Renal cortex interstitium (tissue), 11 donors: ENCODE data around the gene FBXL16. TPM values are rescaled to one million over a fixed set of nuclear protein-coding genes. Genes with fewer than 3 reads are reported as not detected.
"Not testable (repeated sequence)": the region's sequence is repeated elsewhere in the genome, so short reads cannot be mapped to it uniquely, and the experiment has no call there.

Source experiments
- DNase-seq, 11 donors: peaks; one replicate each; pipeline ENCODE4 v3.0.0-alpha.2; 2013; ENCODE audit warnings: low read depth in 9 of 11, low spot score in 4 of 11; ENCODE audit errors: extremely low read depth in 1 of 11
- polyA plus RNA-seq, 3 donors: library from polyadenylated mRNA; unstranded; fragments of 120-200 nt; gene quantifications; one replicate each; pipeline ENCODE4 v1.2.1, GENCODE V29; 2013; ENCODE audit not compliant: insufficient read length in 3 of 3

The FBXL16 gene
- polyA plus RNA-seq, 3 donors, result 0.67 to 2.7 (median 0.92) TPM

DNA sequence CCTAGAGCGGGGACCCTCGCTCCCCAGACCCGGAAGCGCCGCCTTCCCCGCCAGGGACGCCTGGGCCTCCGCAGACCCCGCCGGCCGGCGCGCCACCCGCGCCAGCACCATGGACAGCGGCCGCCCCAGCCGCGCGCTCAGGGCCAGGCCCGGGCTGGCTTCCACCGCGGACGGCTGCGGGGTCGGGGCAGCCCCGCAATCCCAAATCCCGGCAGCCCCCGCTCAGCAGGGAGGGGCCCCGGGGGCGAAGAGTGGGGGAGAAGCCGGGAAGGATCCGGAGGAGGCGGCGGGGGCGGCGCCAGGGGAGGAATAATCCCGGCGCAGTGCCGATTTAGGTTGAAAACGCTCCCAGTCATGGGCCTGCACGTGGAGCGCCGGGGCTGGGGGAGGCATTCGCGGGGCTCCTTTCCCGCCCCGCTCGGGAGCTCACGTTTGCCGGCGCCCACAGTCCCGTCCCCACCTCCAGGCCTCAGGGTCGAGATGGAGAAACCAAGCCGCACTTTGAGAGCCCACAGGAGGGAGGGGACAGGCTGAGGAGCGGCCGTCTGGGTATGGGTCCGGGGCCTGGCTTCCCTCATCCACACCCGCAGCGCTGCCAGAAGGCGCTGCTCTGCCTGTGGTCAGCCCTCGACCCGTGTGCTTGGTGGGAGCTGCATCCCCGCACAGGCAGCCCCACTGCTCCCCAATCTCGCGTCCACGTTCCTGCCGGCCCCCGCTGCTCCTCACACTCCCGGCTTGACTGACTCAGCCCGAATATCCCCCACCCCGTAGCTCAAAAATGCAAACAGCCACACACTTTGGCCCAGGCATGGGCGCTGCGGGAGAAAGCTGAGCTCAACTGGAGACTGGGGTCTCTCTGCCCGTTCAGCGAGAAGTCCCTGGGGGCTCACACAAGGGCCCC, 4.7 kb downstream of the FBXL16 start:
- DNase-seq, result no peak

DNA sequence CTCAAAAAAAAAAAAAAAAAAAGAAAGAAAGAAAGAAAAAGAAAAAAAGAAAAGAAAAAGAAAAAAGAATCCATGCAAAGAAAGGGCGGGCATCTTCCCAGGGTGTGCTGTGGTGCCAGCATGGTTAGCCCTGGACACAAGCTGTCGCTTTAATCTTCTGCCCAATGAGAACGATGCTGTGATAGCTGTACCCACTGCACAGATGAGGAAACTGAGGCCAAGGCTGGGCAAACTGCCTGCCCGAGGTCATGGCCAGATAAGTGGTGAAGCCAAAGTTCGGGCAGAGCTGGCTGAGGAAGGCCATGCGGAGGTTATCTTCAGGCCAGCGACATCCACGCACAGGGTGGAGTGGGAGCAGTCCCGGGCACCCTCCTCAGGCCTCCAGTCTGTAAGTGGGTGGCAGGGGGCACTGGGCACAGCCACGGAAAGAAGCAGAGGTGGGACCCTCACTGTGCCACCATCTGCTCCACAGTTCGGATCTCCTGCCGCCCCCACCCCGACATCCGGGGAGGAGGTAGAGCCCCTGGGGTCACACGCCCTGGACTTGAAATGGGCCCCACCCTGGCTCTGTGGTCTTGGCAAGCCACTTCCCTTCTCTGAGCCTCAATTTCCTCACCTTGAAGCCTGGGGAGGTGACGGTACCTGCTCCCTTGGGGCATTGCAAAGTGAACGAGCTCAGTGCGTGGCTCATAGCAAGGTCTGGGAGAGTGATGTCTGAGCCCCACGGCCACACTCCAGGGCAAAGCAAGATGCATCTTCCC, 6.5 kb downstream of the FBXL16 start:
- no peak for DNase-seq

DNA sequence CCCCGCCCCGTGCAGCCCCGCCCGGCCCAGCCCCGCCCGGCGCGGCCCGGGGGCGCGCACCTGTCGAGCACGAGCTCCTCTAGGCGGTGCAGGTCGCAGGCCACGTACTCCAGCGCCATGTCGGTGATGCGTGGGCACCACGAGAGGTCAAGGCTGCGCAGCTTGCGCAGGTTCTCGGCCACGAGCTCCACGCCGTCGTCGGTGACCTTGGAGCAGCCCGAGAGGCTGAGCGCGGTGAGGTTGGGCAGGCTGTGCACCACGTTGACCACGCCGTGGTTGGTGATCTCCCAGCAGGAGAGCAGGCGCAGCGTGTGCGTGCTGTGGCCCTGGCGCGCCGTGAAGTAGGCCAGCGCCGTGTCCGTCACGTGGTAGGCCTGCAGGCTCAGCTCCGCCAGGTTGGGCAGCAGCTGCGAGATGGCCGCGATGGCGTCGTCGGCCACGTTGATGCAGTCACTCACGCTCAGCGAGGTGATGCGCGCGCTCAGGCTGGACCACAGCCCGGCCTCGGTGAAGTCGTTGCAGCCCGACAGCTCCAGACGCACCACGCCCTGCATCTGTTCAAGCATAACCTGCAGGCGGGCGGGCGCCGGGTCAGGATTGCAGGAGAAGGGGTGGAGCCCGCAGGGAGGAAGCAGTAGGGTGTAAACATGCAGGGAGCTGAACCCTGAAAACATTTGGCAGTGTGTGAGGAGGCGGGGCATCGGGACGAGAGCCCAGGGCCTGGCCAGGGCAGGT, 10.1 kb downstream of the FBXL16 start:
- DNase-seq, result peak in 1 of 11 donors; percentile 53

DNA sequence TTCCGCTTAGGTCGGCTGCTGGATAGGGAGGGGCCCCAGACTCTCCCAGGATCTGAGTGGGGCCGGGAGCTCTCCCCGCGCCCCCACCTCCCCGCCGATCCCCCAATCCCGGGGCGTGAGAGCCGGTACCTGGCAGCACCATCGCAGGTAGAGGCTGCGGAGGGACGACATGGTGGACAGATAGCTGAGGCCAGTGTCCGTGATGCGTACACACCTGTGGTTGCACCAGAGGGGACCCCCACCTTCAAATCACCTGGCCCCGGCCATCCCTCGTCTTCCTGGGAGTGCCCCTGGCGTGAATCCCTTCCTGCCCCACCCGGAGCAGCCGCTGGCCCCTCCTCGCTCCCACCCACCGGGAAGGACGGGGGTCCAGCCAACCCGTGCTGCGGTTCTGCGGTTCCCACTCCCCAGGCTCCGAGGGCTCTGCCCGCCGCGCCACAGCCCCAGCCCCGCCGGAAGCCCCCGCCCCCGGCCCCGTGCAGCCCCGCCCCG, 10.7 kb downstream of the FBXL16 start:
- no peak for DNase-seq

DNA sequence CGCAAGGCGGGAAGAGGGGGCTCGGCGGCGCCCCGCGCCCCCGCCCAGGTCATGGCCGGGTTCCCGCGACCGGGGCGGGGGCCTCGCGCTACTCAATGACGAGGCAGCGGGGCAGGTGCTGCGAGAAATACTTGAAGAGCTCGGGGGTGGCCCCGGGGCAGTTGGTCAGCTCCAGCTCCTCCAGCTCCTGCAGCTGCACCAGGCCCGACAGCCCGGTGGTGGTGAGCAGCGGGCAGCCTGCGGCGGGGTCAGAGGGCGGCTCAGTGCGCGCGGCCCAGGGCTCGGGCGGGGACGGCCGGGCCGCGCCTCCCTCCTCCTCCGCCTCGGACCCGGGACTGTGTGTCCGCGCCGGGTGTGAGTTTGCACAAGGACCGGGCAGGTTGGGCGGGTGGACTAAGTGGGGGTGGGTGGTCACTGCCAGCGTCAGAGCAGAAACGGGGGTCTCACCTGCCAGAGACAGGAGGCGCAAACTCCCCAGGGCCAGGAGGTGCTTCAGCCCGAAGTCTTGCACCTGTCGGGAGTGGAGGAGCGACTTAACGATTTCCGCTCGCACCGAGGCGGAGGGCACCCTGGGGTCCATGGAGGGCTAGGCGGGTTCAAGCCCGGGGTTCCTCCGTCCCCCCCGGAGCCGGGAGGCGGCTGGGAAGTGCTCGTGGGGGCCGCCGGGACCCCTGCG, 11.3 kb downstream of the FBXL16 start:
- DNase-seq, result no peak

DNA sequence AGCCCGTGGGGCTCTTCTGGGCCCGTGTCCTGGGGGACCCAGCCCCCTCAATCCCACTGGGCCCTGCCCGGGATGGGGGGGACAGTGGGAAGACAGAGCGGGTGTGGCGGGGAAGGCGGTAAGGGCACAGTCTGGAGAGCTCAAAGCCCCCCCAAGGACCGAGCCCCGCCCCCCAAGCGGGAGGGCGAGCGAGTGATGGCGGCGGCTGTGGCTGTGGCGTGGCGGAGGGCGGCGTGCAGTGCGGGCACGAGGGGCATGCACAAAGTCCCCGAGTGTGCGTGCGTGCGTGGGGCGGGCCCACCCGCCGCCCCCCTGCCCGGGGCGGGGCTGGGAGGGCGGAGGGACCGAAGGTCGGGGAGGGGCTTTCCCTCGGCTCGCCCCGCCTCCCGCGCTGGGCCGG, 11.8 kb downstream of the FBXL16 start:
- DNase-seq, result no peak

DNA sequence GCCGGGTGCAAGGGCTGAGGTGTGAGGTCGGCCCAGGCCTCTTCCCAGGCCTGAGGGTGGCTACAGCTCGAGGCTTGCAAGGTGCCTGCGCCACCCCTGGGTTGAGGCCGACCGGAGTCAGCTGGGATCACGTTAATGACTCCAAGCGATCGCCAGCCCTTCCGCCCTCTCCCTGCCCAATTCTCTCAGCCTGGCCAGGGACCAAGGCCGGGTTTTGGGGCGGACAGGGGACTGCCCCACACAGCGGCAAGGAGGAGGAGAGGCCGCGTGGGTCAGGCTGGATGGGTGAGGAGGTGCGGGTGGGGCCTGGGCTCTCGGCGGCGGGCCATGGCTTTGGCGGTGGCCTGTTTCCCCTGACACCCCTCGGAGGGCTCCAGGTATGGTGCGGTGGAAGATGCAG, 12.2 kb downstream of the FBXL16 start:
- DNase-seq, result no peak

DNA sequence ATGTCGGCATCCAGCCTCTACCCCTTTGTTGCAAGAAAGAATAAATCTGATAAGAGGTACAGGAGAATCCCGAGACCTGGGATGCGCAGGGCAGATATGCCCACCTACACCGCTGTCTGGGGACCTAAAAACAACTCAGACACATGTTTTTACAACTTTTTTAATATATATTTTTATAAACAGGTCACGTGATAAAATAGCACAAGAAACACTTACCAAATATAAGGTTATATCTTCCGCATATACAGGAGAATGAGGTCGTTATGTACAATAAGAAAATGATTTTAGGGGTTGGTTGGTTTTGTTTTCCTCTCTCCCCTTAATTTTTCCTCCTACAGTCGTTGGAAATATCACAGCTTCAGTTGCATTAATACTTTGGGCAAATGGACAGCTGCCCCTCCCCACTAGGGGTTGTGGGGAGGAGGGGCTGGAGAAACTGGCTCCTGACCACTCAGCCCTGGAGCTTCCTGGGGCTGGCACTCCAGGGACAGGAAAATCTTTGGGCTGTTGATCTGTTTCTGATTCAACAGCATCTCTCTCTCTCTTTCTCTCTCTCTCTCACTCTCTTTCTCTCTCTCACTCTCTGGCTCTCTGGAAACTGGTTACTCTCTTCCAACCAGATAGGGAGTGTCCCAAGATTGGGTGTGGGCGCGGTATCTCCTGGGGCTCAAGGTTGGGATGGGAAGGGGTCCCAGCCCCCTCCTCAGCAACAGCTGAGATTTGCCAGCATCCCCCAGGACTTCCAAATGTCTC, 13.1 kb downstream of the FBXL16 start:
- DNase-seq, result no peak

DNA sequence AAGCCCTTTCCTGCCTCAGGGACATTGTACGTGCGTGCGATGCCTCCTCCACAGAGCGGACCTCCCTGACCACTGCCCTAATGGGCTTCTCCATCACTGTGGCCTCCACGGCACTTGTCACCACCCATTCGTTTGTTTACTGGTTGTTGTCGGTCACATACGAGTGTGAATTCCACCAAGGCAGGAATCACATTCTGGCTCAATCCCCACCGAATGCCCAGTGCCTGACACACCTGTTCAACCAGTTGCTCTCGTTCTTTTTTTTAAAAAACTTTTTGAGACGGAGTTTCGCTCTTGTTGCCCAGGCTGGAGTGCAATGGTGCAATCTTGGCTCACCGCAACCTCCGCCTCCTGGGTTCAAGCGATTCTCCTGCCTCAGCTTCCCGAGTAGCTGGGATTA, 14.4 kb downstream of the FBXL16 start:
- DNase-seq, result not testable (repeated sequence)

DNA sequence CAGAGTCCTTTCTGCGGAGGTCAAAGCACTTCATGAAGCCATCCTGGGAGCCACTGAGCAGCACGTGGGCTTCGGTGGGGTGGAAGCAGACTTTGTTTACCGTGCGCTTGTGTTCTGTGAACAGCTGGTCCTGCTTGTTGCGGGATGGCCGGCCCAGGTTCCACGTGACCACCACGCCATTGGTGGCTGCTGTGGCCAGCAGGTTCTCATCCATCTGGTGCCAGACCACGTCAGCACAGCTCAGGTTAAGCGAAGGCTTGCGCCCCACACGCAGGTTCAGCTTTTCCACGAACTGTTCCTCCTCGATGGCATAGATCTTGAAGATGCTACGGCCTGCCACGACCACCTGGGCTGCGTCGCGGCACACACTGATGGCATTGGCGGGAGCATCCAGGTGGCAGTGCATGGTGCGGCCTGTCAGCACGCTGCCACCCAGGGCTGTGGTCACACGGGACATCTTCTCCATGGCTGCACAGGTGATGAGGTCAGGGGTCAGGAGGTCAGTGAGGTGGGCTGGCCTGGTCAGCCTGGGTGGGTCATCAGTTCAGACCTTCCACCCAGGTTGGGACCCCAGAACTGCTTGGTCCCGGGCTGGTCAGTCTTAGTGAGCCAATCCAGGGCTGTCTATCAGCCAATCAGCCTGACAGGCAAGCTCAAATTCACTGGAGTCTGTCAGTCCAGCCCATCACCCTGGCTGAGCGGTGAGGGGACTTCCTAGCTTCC, 16.3 kb downstream of the FBXL16 start:
- DNase-seq, result no peak

DNA sequence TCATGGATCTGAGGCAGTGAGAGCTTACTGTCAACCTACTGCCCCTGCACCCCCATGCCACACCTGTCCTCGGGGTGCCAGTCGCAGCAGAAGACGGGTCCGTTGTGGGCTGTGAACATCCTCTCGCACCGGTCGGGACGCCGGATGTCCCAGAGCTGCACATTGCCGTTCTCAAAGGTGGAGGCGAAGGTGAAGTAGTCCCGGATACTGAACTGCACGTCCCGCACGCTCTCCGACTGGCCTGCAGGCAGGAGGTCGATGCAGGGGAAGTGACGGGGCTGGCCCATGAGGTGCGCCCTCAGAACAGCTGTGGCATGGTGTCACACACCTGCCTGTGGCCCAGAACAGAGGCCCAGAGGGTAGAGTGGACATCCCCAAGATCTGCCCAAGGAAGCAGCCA, 18.1 kb downstream of the FBXL16 start:
- no peak for DNase-seq

DNA sequence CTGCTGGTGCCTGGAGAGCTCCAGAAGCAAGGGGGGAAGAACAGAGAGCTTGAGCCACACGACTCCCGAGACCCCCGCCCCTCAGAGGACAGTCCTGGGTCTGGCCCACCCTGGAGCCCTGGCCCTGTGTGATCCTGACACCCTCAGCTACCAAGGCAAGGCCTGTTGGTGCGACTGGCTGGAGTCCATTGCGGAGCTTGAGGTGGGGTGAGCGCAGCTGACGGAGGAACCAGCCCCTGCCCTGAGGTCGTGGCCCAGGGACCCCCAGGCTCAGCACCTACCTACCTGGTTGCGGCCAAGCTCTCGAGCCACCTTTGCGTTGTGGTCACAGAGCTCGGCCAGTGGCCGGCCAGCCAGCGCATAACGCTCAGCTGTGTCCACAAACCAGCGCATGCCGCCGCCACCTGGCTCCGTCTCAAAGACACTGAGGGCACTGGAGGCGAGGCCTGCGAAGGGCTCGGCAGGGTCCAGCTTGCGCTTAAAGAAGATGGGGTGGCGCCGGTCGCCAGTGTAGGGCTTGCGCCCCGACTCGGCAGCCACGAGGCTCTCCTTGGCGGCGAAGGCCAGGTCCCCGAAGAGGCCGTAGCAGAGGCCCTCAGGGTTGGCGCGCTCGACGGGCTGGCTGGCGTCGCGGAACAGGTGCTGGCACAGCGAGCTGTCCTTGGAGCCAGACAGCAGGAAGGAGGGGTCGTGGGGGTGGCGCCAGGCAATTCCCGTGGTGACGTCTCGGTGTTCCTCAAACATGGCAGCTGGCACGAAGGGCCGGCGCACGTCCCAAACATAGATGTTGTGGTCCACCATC, 18.9 kb downstream of the FBXL16 start:
- no peak for DNase-seq

DNA sequence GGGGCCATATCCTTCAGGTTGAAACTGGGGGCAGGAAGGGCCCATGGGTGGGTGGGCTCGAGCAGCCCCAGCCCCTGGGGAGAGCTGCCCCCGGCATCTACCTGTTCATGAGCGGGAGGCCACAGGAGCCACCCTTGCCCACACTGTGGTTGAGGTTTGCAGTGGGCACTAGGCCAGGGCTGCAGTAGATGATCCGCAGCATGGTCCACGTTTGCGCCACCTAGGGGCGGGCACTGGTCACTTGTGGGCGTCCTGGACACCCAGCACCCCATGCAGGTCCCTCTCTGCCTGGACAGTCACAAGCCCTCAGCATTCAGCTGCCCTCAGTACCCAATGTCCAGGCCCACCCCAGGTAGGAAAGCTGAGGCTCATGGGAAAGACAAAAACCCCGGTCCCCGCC, 19.6 kb downstream of the FBXL16 start:
- DNase-seq, result no peak

DNA sequence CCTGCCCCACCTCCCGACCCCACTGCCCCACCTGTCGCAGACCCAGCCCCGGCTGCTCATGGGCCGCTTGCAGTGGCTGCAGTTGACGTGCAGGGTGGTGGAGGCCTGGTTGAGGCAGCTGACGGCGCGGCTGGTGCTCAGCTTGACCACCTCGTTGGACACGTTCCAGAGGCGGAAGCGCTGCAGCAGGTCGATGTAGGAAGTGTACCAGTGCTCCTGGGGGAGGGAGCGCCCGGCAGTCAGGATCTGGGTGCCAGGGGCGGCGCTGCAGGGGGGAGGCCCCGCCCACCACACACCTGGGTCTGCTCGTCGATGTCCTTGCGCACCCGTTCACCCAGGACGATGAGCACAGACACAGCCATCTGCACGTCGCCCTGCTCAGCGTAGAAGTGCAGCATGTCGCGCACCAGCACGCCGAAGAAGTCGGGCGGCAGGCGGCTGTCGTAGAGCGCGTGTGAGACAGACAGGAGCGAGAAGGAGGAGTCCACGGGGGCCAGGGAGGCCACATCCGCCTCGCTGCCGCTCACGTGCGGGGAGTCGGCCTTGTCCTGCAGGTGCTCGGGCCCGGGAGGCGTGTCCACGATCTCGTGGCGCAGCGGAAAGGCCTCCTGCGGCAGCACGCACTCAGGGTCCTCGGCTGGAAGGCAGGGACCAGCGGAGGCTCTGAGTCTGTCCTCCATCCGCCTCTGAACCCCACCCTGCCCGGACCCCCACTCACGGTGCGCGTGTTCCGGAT, 20.5 kb downstream of the FBXL16 start:
- DNase-seq, result no peak

DNA sequence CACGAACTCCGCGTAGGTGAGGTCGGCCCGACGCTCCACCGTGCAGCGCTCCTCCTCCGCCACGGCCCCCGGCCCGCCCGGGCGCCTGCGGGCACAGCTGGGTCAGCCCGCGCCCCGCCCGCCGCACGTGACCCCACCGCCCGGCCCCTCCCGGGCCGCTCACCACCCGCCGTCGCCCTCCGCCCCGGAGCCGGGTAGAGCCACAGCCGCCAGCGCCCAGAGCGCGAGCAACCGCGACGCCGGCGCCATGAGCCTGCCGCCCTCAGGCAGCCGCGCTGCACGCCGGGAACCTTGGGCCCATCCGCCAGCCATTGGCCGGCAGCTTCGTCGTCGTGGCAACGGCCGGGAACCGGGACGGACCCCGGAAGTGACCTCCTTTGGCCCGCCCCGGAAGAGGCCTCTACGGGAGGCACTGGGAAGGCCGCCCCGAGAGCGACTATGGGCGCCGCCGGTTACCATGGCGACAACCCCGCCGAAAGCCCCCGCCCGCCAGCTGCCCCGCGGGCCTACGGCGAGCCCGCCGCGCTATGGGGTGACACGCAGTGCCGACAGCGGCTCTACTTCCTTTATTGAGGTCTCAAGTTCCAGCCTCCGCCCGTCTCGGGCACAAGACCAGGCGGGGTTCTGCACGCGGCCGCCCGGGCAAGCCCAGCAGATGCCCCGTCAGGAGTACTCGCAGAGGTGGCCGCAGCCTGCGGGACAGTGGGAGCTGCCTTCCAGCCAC, 21.4 kb downstream of the FBXL16 start, which contains the start of gene JMJD8:
TSS of gene JMJD8 (minus strand) at position 264 of the 724 bp plus-strand sequence. CDS start at position 249, 15 bp downstream.
- peak; percentile 80 to 94 (median 91) for DNase-seq
